GM10847 (cell line): ENCODE data around the gene OGFOD2.

Experiments used
- POLR2A ChIP-seq: IDR thresholded peaks from 2 replicates; pipeline ENCODE4 v1.6.1; 2011; ENCODE audit not compliant: insufficient read length; ENCODE audit errors: extremely low read depth

OGFOD2 gene

DNA sequence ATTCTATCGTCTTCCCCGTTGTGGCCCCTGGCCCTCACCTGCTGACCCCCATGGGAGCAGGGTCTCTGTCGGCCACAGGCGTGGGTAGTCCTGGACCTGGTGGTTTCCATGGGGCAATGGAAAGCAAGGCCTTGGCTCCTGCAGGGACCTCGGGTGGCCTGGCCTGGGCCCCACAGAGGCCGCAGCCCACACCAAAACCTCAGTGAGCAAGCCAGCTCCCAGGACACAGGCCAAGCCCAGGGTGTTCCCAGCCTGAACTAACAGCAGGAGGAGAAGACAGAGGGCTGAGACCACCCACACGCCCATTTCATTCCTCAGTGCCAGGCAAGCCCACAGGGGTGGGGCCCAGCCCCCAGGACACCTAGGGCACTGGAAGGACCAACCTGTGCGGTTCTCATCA, 25.6 kb upstream of the OGFOD2 start:
- TF ChIP-seq POLR2A: no peak

DNA sequence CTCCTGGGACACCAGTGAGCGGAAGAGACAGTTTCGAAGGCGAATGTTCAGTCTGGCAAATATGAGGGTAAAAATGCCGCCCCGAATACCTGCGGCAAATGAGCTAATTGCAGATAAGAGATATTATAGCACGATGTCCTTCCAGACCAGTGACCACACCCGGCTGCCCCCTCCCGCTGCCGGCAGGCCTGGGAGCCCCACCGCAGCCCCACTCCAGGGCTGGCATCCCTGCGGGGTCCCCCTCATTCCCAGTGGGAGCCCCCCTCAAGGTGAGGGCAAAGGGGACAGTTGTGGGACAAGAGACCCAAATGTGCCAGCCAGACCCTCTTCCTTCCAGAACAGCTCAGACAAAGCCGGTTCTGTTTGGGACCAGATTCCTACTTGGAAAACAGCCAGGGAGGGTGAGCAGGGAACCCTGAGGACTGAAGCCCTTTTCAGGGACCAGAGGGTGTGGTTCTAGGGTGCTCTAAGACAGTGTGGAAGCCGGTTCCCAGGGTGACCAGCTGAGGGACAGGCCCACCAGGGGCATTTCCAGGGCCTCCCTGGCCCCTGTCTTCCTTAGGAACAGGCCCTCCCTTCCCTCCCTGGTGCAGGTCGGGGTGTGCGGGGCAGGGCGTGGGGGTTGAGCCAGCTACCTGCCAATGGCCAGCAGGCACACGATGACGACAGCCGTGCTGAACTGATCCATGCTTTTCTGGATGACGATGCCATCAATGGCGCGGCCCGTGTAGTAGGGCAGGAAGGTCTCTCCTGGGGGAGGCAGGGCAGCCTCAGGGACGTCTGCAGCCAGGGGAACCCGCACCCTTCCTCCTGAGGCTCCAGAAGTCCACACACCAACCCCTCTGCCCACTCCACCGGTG, 25.0 kb upstream of the OGFOD2 start:
- TF ChIP-seq POLR2A: no peak

GRCh38 chr12:122951406-122951805, 23.6 kb upstream of the OGFOD2 start:
- no peak for TF ChIP-seq POLR2A

GRCh38 chr12:122951979-122952892, 22.8 kb upstream of the OGFOD2 start:
- no peak for TF ChIP-seq POLR2A

DNA sequence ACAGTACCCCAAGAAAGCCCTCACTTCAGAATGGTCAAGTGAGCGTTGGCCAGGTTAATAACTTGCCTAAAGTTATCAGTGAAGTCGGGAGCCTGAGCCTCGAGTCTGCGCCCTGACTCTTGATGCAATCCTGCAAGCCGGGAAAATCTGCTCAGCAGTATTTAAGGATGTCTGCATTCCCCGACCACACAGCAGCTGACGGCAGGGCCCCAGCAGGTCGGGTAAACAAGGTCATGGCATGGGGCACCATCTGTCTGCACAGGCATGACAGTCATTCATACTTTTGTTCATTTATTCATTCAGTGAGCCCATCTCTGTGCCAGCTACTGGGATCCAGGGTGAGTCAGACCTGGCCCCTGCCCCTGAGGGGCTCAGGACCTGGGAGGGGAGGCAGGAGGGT, 19.9 kb upstream of the OGFOD2 start:
- TF ChIP-seq POLR2A: no peak

DNA sequence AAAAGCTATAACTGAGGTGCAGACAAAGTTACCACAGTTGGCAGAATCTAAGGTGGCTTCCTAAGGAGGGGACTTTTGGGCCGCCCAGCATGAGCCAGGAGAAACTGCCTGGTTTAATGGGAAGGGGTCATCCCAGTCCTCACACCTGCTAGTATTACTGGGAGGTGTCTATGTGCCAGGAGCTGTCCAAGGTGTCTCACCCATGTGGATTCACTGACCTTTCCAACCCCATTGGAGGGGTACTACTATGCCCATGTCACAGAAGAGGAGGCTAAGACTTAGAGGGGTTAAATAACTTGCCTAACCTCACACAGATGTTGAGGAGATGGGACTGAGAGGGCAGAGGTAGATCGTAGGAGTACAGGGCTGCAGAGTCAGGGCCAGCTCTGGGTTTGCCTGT, 19.0 kb upstream of the OGFOD2 start:
- no peak for TF ChIP-seq POLR2A

DNA sequence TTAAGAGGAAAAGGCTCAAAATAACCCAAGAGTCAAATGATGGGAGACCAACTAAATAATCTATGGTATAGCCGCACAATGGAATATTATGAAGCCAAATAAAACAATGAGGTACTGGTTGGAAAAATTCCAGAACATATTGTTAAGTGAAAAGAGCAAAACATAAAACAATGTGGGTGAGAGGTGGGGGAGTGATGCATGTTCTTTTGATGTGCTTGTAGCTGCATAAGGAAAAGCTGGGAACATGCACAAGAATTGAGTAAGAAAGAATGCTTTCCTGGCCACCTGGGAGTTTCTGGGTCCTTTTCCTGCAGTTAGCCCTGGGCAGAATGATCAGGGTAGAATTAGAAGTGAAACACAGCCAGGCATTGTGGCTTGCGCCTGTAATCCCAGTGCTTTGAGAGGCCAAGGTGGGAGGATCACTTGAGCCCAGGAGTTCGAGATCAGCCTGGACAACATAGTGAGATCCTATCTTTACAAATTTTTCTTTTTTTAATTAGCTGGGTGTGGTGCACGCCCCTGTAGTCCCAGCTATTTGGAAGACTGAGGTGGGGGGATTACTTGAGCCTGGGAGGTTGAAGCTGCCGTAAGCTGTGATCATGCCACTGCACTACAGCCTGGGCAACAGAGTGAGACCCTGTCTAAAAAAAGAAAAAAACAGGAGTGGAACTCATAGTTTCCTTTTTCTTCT, 16.7 kb upstream of the OGFOD2 start:
- no peak for TF ChIP-seq POLR2A

DNA sequence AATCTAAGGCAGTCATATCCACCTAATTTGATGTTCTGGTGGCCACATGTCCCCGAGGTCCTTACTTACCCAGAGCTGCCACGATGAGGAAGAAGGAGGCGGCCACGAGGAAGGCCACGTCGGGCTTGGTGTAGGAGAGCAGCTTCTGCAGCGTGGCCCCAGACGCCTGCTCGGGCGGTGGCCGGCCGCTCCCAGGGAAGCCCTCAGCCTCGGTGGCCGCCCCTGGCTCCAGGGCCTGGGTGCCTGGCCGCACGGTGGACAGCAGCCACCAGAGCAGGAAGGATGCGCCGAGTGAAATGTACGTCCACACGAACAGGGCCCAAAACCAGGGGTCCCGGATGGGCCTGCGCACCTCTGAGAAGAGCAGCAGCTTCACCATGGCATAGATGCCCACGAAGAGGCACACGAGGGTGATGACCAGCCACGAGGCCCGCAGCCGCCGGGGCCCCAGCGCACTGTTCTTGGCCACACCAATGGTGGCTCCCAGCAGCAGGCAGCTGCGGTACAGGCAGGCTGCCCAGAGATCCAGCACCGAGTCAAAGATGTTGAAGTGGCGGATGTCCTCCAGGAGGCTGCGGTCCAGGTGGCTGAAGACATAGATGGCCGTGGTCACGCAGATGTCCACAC, 15.4 kb upstream of the OGFOD2 start:
- TF ChIP-seq POLR2A: no peak

GRCh38 chr12:122960193-122960569, 14.9 kb upstream of the OGFOD2 start:
- no peak for TF ChIP-seq POLR2A

DNA sequence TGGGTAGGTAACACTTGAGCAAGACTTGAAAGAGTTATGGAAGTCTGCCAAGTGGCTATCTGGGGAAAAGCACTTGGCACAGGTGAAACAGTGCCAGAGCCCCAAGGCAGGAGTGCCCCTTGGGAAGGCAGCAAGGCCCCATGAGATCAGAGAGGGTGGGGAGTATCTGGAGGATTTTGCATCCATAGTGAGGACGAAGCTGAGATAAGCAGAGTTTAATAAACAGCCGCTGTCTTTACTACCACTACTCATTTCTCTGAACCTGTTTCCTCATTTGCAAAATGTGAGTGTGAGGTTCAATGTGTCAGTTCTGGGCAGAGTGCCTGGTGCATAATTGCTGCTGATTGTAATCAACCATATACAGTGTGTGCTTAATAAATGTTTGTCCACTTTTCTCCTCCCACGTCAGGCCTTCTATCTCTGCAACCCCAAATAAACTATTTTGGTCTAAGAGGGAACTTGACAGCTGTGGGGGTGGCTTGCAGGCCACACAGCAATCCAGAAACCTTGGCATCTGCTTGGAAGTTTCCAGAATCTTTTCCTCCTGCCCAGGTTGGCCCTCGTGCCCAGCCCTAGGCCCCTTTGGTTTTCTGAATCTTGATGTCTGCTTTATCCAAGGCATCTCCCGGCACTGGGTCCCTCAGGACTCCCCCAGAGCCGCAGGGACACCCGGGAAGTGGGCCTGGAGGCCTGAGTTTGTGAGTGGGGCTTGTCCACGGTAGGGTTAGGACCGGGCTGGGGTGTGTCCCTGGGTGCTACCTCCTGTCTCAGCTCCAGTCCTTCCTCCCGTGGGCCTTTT, 13.3 kb upstream of the OGFOD2 start:
- no peak for TF ChIP-seq POLR2A

DNA sequence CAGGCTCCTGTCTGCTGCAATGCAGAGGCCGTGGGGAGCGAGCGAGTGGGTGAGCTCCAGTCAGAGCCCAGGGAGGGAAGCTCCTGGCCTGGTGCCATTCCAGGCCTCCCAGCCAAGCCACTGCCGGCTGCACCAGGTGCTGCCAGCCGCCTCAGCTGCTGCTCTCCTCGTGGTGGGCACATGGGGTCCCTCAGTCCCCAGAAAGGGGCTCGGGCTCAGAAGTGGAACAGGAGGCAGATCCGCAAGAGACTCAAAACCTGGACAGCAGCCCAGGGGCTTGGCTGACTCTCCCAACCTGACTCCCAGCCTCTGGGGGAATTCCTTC, 11.1 kb upstream of the OGFOD2 start:
- TF ChIP-seq POLR2A: no peak

DNA sequence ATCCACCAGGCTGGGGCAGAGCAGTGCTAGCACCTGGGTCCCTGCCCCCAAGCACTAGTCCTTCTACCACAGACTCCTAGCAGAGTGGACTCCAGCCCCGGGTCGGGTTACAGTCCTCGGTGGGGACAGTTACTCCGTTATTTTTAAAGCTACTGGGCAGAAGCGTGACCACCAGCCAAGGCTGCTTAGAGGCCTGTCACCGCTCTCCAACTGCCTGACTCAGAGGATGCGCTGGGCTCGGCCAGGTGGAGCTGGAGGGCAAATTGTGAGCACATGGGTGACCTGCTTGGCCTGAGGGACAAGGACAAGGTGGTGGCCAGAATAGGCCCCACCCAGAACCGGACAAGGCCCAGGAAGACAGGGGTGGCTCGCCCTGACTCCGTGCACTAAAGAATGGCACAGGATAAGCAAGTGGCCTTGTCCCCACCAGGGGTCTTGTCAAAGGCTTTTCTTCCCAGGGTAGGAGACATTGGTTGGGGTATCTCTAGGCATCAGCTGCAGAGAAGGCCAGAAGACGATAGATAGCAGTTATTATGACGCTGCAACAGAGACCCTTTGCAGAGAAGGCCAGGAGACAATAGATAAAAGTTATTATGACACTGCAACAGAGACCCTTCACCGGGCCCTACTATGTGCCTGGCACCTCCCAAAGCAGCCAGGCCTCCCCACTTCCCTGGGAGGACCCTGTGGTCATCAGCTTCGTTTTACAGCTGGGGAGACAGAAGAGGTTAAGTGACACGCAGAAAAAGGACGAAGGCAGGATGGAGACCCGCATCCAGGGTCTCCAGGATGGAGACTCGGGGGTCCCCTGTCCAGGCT, 10.4 kb upstream of the OGFOD2 start:
- no peak for TF ChIP-seq POLR2A

DNA sequence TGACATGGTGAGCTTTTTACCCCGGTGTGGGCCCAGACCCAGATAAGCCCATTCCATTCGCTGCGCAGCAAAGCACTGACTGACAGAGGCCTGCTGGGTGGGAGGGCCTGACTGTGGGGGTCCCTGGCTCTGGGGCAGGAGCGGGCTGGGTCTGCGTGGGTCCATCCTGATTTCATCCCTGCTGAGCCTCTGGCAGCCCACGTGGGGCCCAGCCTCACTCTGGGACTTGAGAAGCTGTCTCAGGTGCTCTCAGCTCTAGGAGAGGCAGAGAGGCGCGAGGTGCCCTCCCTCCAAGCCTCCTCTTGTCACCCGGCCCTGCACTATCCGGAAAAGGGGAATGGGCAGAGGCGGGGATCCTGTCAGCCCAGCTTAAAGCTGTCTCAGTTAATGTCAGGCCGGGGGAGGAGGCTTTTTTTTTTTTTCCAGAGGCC, 9.7 kb upstream of the OGFOD2 start:
- TF ChIP-seq POLR2A: no peak
